Lower leg skin (tissue), 4 donors: ENCODE data around the gene TMEM256. TPM values are rescaled to one million over a fixed set of nuclear protein-coding genes. Genes with fewer than 3 reads are reported as not detected.

ENCODE experiments used
- DNase-seq, 2 donors: peaks; one replicate each; pipeline ENCODE4 v3.0.0-alpha.2; 2019; ENCODE audit warnings: low spot score in 2 of 2
- H3K4me3 ChIP-seq: fragments of 200-600 bp; sonication (generic); 2 replicates; pipeline ENCODE4 v1.5.1; 2017; ENCODE audit warnings: mild to moderate bottlenecking, low read depth; ENCODE audit not compliant: poor library complexity, severe bottlenecking
- CTCF ChIP-seq, 3 donors: fragments of 450-650 bp; IDR thresholded peaks; one replicate each; pipeline ENCODE4 v1.5.1; 2016; ENCODE audit warnings: antibody characterized with exemption in 3 of 3, mild to moderate bottlenecking in 3 of 3, moderate library complexity in 2 of 3
- POLR2A ChIP-seq, 2 donors: fragments of 450-650 bp; IDR thresholded peaks; one replicate each; pipeline ENCODE4 v1.6.1; 2016 to 2017; ENCODE audit warnings: antibody characterized with exemption in 2 of 2, mild to moderate bottlenecking in 1 of 2, moderate library complexity in 1 of 2
- WGBS, 2 donors: methylation state at CpG; one replicate each; pipeline ENCODE4 v1.1.5; 2018; 5-methylcytosine and 5-hydroxymethylcytosine counted together
- intact Hi-C: fragments of 100-400 bp; cut with DNase I; formaldehyde crosslinking; loops from one replicate; pipeline ENCODE4 v1.15.0; 2023; ENCODE audit warnings: low total_unique reads
- total RNA-seq, 4 donors: library from RNA; depleted of rRNA; stranded (reverse); fragments of >200 nt; gene quantifications; one replicate each; pipeline ENCODE4 v1.1.0, GENCODE V29; 2016

TMEM256 gene
- total RNA-seq, 4 donors from 2014 or later, result 56.1 to 90.8 (median 65.5) TPM

GRCh38 chr17:7363311-7363710, 40.6 kb downstream of the TMEM256 start:
- DNase-seq, result no peak
- TF ChIP-seq POLR2A (IDR thresholded peaks at IDR 0.05), result no peak
- TF ChIP-seq CTCF (IDR thresholded peaks at IDR 0.05), result no peak
- intact Hi-C loops, result loop anchor here (10.0 kb wide), 1 partner anchor 61 kb away; the partner anchor contains the start of genes SPEM1, SPEM2 and SPEM3
- H3K4me3 ChIP-seq, result no peak overlapping the region
- 75 to 92% methylated on average over 6 of the region's 6 CpGs for WGBS, 2 donors

DNA sequence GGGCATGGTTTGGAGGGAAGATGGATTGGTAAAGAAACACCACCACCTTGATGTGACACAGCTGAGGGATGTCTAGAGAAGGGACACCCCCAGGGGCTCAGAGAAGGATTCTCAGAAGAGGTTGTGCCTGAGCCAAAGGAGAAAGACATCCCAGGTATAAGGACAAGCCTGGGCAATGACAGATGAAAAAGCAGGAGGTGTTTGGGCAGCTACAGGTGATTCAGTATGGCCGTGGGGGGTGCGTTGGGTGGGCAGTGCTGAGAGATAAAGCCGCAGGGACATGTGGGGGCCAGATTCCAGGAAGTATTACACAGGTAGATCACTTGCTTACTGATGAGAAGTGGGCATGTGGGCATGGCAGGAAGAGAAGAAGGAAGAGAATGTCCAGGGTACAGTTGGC, 42.0 kb downstream of the TMEM256 start:
- H3K4me3 ChIP-seq, result no peak overlapping the region
- 49 to 55% methylated on average over 3 of the region's 3 CpGs for WGBS, 2 donors
- intact Hi-C loops, result loop anchor here (10.0 kb wide), 1 partner anchor 63 kb away; the partner anchor contains the start of genes SPEM1, SPEM2 and SPEM3
- DNase-seq, result no peak
- TF ChIP-seq POLR2A (IDR thresholded peaks at IDR 0.05) (no peak), CTCF (IDR thresholded peaks at IDR 0.05) (no peak)

DNA sequence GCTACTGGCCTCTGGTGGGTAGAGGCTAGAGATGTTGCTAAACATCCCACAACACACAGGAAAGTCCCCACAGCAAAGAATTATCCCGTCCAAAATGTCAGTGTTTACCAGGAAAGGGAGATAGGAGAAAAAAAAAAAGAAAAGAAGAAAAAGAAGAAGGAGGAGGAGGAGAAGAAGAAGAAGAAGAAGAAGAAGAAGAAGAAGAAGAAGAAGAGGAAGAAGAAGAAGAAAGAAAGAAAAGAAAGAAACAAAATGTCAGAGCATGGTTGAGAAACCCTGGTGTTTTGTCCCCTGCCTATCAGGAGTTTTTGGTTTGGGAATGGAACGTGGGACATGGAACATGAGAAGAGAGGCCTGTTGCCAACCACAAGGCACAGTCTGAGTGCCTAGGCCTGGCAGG, 46.5 kb downstream of the TMEM256 start:
- TF ChIP-seq POLR2A (IDR thresholded peaks at IDR 0.05), result no peak
- no peak for TF ChIP-seq CTCF (IDR thresholded peaks at IDR 0.05)
- H3K4me3 ChIP-seq, result no peak overlapping the region
- no peak for DNase-seq
- WGBS, 2 donors, result 54 to 57% methylated on average over 2 of the region's 2 CpGs
- intact Hi-C loops, result loop anchor here (10.0 kb wide), 1 partner anchor 197 kb away; the partner anchor contains the start of gene TNFSF13

DNA sequence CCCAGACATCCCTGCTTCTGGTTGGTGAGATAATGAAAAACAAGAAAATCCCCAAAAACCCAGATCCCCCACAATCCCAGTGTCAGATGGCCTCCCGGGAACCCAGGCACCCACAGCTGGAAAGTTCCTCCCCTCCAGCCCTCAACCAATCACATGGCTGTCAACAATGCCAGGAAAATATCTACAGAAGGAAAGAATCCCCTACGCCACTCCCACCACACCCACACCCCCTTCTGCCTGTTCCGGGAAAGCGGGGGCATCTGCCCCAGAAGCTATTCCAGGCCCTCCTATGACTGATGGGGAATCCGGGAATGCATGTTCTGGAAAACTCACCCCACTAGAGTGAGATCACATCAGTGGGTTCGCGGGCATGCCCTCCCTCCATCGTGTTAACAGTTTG, 47.1 kb downstream of the TMEM256 start:
- intact Hi-C loops, result loop anchor here (10.0 kb wide), 1 partner anchor 198 kb away; the partner anchor contains the start of gene TNFSF13
- WGBS, 2 donors, result 50 to 56% methylated on average over 8 of the region's 8 CpGs
- no peak for DNase-seq
- TF ChIP-seq POLR2A (IDR thresholded peaks at IDR 0.05) (no peak), CTCF (IDR thresholded peaks at IDR 0.05) (no peak)
- H3K4me3 ChIP-seq, result no peak overlapping the region

- WGBS, 2 donors, result 9 to 15% methylated on average over 9 of the region's 12 CpGs
- peak; percentile 77 to 96 for DNase-seq
- TF ChIP-seq POLR2A (IDR thresholded peaks at IDR 0.05), result no peak
- TF ChIP-seq CTCF (IDR thresholded peaks at IDR 0.05), result peak in 1 of 3 donors; percentile 74
These were observed 47.8 kb downstream of the TMEM256 start for GRCh38 chr17:7356072-7356549.

DNA sequence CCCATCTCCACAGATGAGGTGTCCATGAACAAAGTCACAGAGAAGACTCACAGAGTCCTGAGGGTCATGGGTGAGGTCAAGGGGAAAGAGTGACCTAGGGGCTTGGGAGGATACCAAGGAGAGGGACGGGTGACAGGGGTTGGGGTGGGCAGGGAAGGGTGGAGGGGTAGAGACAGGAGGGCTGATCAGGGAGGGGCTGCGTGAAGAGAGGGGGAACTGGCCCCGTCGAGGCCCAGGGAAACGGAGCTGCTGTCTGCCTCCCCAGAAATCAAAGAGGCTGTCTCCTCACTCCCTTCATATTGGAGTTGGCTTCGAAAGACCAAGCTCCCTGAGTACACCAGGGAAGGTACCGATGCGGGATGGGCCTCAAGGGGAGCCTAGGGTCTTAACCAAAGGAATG, 48.3 kb downstream of the TMEM256 start:
- WGBS, 2 donors, result 74 to 78% methylated on average over 8 of the region's 8 CpGs
- intact Hi-C loops, result loop anchor here (10.0 kb wide), 1 partner anchor 199 kb away; the partner anchor contains the start of gene TNFSF13
- DNase-seq, result no peak
- TF ChIP-seq POLR2A (IDR thresholded peaks at IDR 0.05), result no peak
- no peak for TF ChIP-seq CTCF (IDR thresholded peaks at IDR 0.05)
- no peak overlapping the region for H3K4me3 ChIP-seq

More at GRCh38 chr17:7356072-7356549, 47.8 kb downstream of the TMEM256 start:
- intact Hi-C loops, result loop anchor here (10.0 kb wide), 1 partner anchor 199 kb away; the partner anchor contains the start of gene TNFSF13
- no peak overlapping the region for H3K4me3 ChIP-seq
